HEK293 (cell line): ENCODE measurements around the gene PLEKHG2.

Source experiments
- CTCF ChIA-PET: fragments of 350-600 bp; formaldehyde crosslinking; extraction: SDS; loops from one replicate; lab custom pipeline; 2021; ENCODE audit warnings: antibody characterized with exemption; lab: Yijun Ruan, JAX
- POLR2A ChIA-PET: fragments of 300-600 bp; formaldehyde crosslinking; extraction: SDS; loops from one replicate; lab custom pipeline; 2020; ENCODE audit warnings: antibody characterized with exemption, inconsistent platforms; lab: Yijun Ruan, JAX
- H3K27ac ChIP-seq: fragments of 200-500 bp; sonication (Bioruptor generic); 2 replicates; pipeline ENCODE4 v1.5.1; 2014; ENCODE audit warnings: low read depth, low read length, control low read depth, inconsistent platforms; ENCODE audit errors: extremely low read depth
- H3K36me3 ChIP-seq, 2 experiments: fragments of 200-500 bp in 1 of 2; sonication (Bioruptor generic) in 1 of 2; 1 replicate in 1 of 2; 2 replicates in 1 of 2; pipeline ENCODE4 v1.5.1; 2014 to 2017; ENCODE audit warnings: inconsistent platforms in 2 of 2, low read length in 2 of 2; ENCODE audit not compliant: control insufficient read depth in 2 of 2, insufficient read depth in 1 of 2
- H3K4me1 ChIP-seq: fragments of 200-500 bp; sonication (Bioruptor generic); 2 replicates; pipeline ENCODE4 v1.5.1; 2014; ENCODE audit warnings: mild to moderate bottlenecking, low read length, inconsistent platforms; ENCODE audit not compliant: control insufficient read depth, insufficient read depth
- H3K4me3 ChIP-seq: 2 replicates; pipeline ENCODE4 v1.5.1; 2011; ENCODE audit warnings: low read depth, mild to moderate bottlenecking, control low read depth, low read length, moderate library complexity
- H3K9me3 ChIP-seq: fragments of 200-500 bp; sonication (Bioruptor generic); 2 replicates; pipeline ENCODE4 v1.5.1; 2014; ENCODE audit warnings: low read depth, low read length, inconsistent platforms; ENCODE audit not compliant: control insufficient read depth, insufficient read depth
- KLF1 ChIP-seq: fragments of 450-650 bp; formaldehyde crosslinking; IDR thresholded peaks from 2 replicates; pipeline ENCODE4 v1.5.1; 2016; ENCODE audit warnings: missing biosample characterization, missing genetic modification characterization
- SALL2 ChIP-seq: fragments of 450-650 bp; formaldehyde crosslinking; IDR thresholded peaks from 2 replicates; pipeline ENCODE4 v1.5.0; 2017; ENCODE audit warnings: missing biosample characterization, mild to moderate bottlenecking, missing genetic modification characterization, borderline replicate concordance
- ZBTB49 ChIP-seq: fragments of 450-650 bp; formaldehyde crosslinking; IDR thresholded peaks from 2 replicates; pipeline ENCODE4 v1.5.1; 2016; ENCODE audit warnings: missing biosample characterization, missing genetic modification characterization, low read depth
- ZFP41 ChIP-seq: fragments of 450-650 bp; formaldehyde crosslinking; IDR thresholded peaks from 2 replicates; pipeline ENCODE4 v1.5.1; 2016; ENCODE audit warnings: missing biosample characterization, missing genetic modification characterization, borderline replicate concordance
- ZNF132 ChIP-seq: fragments of 450-650 bp; formaldehyde crosslinking; IDR thresholded peaks from 2 replicates; pipeline ENCODE4 v1.5.1; 2017; ENCODE audit warnings: missing biosample characterization, missing genetic modification characterization, borderline replicate concordance
- ZNF174 ChIP-seq: fragments of 450-650 bp; formaldehyde crosslinking; IDR thresholded peaks from 2 replicates; pipeline ENCODE4 v1.5.0; 2017; ENCODE audit warnings: missing biosample characterization, mild to moderate bottlenecking, missing genetic modification characterization
- ZNF175 ChIP-seq: fragments of 450-650 bp; formaldehyde crosslinking; IDR thresholded peaks from 2 replicates; pipeline ENCODE4 v1.5.1; 2016; ENCODE audit warnings: missing biosample characterization, missing genetic modification characterization
- ZNF354C ChIP-seq: fragments of 450-650 bp; formaldehyde crosslinking; IDR thresholded peaks from 2 replicates; pipeline ENCODE4 v1.5.1; 2016; ENCODE audit warnings: missing biosample characterization, missing genetic modification characterization, low read depth, borderline replicate concordance
- ZNF555 ChIP-seq: fragments of 450-650 bp; formaldehyde crosslinking; conservative IDR thresholded peaks from 2 replicates; pipeline ENCODE4 v1.5.1; 2017; ENCODE audit warnings: missing biosample characterization, mild to moderate bottlenecking, missing genetic modification characterization, inconsistent platforms
- ZNF626 ChIP-seq: fragments of 450-650 bp; sonication (Bioruptor Pico); formaldehyde crosslinking; IDR thresholded peaks from 2 replicates; pipeline ENCODE4 v1.5.1; 2018; ENCODE audit warnings: missing biosample characterization, missing genetic modification characterization, inconsistent platforms
- ZNF677 ChIP-seq: fragments of 450-650 bp; IDR thresholded peaks from 2 replicates; pipeline ENCODE4 v1.5.0; 2018; ENCODE audit warnings: missing biosample characterization, mild to moderate bottlenecking, missing genetic modification characterization, moderate library complexity
- ZNF792 ChIP-seq: fragments of 450-650 bp; formaldehyde crosslinking; IDR thresholded peaks from 2 replicates; pipeline ENCODE4 v1.5.1; 2016; ENCODE audit warnings: missing biosample characterization, missing genetic modification characterization
- TF ChIP-seq, protein P1 (sequence below): fragments of 450-650 bp; formaldehyde crosslinking; IDR thresholded peaks from 2 replicates; pipeline ENCODE4 v1.5.1; 2016; ENCODE audit warnings: missing biosample characterization, missing genetic modification characterization
- TF ChIP-seq, protein P2 (sequence below): fragments of 450-650 bp; formaldehyde crosslinking; IDR thresholded peaks from 2 replicates; pipeline ENCODE4 v1.5.1; 2016; ENCODE audit warnings: missing biosample characterization, missing genetic modification characterization
- TF ChIP-seq, protein P3 (sequence below): fragments of 450-650 bp; formaldehyde crosslinking; IDR thresholded peaks from 2 replicates; pipeline ENCODE4 v1.5.1; 2016; ENCODE audit warnings: missing biosample characterization, missing genetic modification characterization
- TF ChIP-seq, protein P4 (sequence below): fragments of 450-650 bp; formaldehyde crosslinking; IDR thresholded peaks from 2 replicates; pipeline ENCODE4 v1.5.1; 2016; ENCODE audit warnings: missing biosample characterization, missing genetic modification characterization

Gene PLEKHG2

GRCh38 chr19:39469036-39469435 lies 56.6 kb downstream of the PLEKHG2 start:
- ChIA-PET CTCF (interaction anchor here (0.6 to 4.4 kb wide), 4 partner anchors 29 to 614 kb away, joined by 3 to 24 read pairs (median 4); partner anchors contain the start of gene EID2B), POLR2A (interaction anchor here (1.3 to 3.0 kb wide), 3 partner anchors 11 to 33 kb away, joined by 3 to 11 read pairs (median 8); partner anchors contain the start of genes RPS16 and TIMM50)
- Histone ChIP-seq H3K36me3 (peaks cover 98 to 100% of the 10 kb centered on the region in 2 experiments), H3K4me1 (no peaks in the 10 kb centered on the region), H3K27ac (peak overlapping the region; percentile 41; the same call in 1 of the 2 replicates), H3K9me3 (no peaks in the 10 kb centered on the region), H3K4me3 (no peak overlapping the region)
- TF ChIP-seq, protein P1, sequence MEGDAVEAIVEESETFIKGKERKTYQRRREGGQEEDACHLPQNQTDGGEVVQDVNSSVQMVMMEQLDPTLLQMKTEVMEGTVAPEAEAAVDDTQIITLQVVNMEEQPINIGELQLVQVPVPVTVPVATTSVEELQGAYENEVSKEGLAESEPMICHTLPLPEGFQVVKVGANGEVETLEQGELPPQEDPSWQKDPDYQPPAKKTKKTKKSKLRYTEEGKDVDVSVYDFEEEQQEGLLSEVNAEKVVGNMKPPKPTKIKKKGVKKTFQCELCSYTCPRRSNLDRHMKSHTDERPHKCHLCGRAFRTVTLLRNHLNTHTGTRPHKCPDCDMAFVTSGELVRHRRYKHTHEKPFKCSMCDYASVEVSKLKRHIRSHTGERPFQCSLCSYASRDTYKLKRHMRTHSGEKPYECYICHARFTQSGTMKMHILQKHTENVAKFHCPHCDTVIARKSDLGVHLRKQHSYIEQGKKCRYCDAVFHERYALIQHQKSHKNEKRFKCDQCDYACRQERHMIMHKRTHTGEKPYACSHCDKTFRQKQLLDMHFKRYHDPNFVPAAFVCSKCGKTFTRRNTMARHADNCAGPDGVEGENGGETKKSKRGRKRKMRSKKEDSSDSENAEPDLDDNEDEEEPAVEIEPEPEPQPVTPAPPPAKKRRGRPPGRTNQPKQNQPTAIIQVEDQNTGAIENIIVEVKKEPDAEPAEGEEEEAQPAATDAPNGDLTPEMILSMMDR (tag by site-specific recombination), result 0 out of 2 replicates have a peak, but pooled peaks have one; percentile 9
- TF ChIP-seq ZNF174 (tag by site-specific recombination), result no peak

- TF ChIP-seq, protein P2, sequence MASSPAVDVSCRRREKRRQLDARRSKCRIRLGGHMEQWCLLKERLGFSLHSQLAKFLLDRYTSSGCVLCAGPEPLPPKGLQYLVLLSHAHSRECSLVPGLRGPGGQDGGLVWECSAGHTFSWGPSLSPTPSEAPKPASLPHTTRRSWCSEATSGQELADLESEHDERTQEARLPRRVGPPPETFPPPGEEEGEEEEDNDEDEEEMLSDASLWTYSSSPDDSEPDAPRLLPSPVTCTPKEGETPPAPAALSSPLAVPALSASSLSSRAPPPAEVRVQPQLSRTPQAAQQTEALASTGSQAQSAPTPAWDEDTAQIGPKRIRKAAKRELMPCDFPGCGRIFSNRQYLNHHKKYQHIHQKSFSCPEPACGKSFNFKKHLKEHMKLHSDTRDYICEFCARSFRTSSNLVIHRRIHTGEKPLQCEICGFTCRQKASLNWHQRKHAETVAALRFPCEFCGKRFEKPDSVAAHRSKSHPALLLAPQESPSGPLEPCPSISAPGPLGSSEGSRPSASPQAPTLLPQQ, result no peak
- TF ChIP-seq ZNF792 (tag by site-specific recombination), result no peak
- no peak for TF ChIP-seq ZNF132 (tag by site-specific recombination)
- no peak for TF ChIP-seq ZBTB49
- TF ChIP-seq ZNF555 (tag by site-specific recombination), result no peak
- no peak for TF ChIP-seq ZNF354C
- TF ChIP-seq, protein P3, sequence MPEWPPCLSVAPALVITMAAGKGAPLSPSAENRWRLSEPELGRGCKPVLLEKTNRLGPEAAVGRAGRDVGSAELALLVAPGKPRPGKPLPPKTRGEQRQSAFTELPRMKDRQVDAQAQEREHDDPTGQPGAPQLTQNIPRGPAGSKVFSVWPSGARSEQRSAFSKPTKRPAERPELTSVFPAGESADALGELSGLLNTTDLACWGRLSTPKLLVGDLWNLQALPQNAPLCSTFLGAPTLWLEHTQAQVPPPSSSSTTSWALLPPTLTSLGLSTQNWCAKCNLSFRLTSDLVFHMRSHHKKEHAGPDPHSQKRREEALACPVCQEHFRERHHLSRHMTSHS, result no peak
- TF ChIP-seq ZNF677 (tag by site-specific recombination), result no peak
- TF ChIP-seq SALL2 (tag by site-specific recombination), result 0 out of 2 replicates have a peak, but pooled peaks have one; percentile 73
- TF ChIP-seq ZNF175, result no peak
- no peak for TF ChIP-seq KLF1
- no peak for TF ChIP-seq ZFP41
- no peak for TF ChIP-seq ZNF626 (tag by site-specific recombination)
- TF ChIP-seq, protein P4, sequence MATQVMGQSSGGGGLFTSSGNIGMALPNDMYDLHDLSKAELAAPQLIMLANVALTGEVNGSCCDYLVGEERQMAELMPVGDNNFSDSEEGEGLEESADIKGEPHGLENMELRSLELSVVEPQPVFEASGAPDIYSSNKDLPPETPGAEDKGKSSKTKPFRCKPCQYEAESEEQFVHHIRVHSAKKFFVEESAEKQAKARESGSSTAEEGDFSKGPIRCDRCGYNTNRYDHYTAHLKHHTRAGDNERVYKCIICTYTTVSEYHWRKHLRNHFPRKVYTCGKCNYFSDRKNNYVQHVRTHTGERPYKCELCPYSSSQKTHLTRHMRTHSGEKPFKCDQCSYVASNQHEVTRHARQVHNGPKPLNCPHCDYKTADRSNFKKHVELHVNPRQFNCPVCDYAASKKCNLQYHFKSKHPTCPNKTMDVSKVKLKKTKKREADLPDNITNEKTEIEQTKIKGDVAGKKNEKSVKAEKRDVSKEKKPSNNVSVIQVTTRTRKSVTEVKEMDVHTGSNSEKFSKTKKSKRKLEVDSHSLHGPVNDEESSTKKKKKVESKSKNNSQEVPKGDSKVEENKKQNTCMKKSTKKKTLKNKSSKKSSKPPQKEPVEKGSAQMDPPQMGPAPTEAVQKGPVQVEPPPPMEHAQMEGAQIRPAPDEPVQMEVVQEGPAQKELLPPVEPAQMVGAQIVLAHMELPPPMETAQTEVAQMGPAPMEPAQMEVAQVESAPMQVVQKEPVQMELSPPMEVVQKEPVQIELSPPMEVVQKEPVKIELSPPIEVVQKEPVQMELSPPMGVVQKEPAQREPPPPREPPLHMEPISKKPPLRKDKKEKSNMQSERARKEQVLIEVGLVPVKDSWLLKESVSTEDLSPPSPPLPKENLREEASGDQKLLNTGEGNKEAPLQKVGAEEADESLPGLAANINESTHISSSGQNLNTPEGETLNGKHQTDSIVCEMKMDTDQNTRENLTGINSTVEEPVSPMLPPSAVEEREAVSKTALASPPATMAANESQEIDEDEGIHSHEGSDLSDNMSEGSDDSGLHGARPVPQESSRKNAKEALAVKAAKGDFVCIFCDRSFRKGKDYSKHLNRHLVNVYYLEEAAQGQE (tag by site-specific recombination), result peak; percentile 68
- Histone ChIP-seq H3K4me1 (no peaks in the 10 kb centered on the region), H3K4me3 (no peak overlapping the region), H3K9me3 (no peaks in the 10 kb centered on the region), H3K27ac (peak overlapping the region; percentile 41; the same call in 1 of the 2 replicates), H3K36me3 (peaks cover 98 to 100% of the 10 kb centered on the region in 2 experiments)
- ChIA-PET CTCF (interaction anchor here (0.6 to 4.4 kb wide), 3 partner anchors 29 to 685 kb away, joined by 4 to 24 read pairs (median 5); partner anchors contain the start of gene EID2B), POLR2A (interaction anchor here (0.7 to 3.0 kb wide), 2 partner anchors 11 to 34 kb away, joined by 3 to 11 read pairs; partner anchors contain the start of genes RPS16 and TIMM50)
Observed at GRCh38 chr19:39469567-39469966, 57.1 kb downstream of the PLEKHG2 start.
